ENCODE results near the gene NINL.

- TF ChIP-seq CTCF (IDR thresholded peaks at IDR 0.05) (no peak), POLR2A (IDR thresholded peaks at IDR 0.05) (no peak), POLR2AphosphoS5 (IDR thresholded peaks at IDR 0.05) (no peak), EP300 (IDR thresholded peaks at IDR 0.05) (no peak)
Measured at GRCh38 chr20:25480156-25480555, 105.2 kb downstream of the NINL start.

Measured in upper lobe of left lung (tissue), 4 donors.